GM11168 (cell line): ENCODE data around the gene PCBD2.
"Not testable (repeated sequence)": the region's sequence is repeated elsewhere in the genome, so short reads cannot be mapped to it uniquely, and the experiment has no call there.

Experiments
- in situ Hi-C: fragments of 300-500 bp; cut with MboI; formaldehyde crosslinking; loops from one replicate; pipeline ENCODE4 v1.12.0; 2022; ENCODE audit warnings: low sequenced_read_pairs; ENCODE audit not compliant: unreplicated experiment

The PCBD2 gene

DNA sequence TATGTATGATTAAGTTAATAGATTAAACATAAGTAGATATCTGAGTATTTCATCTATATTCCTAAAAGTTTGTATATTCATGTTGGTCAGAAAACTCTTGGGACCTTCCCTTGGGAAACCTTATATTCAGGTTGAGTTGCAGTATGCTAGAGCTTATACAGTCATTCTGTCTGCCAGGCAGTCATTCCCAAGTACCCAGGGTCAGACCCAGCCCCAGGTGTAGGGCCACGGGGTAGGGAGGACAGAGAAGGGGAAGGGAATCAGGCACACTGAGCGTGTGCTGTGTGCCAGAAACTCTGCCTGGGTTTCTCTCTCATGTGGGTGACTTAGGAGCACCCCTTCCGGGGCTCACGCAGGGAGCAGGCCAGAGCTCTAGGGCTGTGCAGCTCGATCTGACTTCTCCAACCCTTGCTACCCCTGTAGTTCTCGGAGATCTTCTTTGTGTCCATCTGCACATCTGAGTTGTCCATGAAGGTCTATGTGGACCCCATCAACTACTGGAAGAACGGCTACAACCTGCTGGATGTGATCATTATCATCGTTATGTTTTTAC, 91.0 kb downstream of the PCBD2 start:
- in situ Hi-C loops = no loop called here

GRCh38 chr5:134997015-134997414, 92.1 kb downstream of the PCBD2 start:
- in situ Hi-C loops = no loop called here

GRCh38 chr5:134998068-134998467, 93.1 kb downstream of the PCBD2 start:
- in situ Hi-C loops = not testable (repeated sequence)

DNA sequence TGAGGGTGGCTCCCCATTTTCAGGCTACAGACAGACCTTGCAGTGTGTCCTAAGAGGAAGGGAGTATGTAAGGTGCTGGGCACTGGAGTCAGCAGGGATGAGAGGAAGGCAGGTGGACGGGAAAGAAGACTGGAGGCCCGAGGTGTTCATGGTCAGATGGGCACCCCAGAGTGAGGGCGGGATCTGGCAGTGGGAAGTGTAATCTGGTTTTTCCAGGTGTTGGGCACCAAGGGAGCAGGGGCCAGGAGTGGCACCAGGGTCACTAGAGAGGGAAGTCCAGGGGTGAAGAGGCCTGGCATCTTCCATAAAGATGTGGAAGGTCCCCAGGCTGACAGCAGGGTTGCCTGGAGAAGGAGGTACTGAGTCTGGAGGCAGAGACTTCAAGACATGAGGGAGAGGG, 99.4 kb downstream of the PCBD2 start:
- in situ Hi-C loops = no loop called here

- in situ Hi-C loops = no loop called here
Measured at GRCh38 chr5:135005076-135005475, 100.1 kb downstream of the PCBD2 start.

DNA sequence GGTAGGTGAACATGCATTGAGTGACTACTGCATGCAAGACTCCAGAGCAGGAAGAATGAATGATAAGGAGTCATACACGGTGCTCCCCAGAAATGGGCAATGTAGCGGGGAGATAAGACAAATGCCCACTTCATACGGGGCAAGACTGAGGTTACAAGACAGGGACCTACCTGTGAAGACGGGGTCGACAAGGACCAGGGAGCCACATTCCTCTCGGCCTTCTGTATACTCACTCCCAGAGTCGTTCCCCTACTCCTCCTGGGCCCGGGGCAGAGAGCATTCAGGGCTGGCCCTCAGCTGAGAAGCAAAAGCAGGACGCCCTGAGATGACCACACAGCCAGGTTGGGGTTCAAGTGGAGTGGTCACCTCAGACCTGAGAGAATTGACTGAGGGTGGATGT, 102.4 kb downstream of the PCBD2 start:
- in situ Hi-C loops = no loop called here

GRCh38 chr5:135007749-135008363, 102.9 kb downstream of the PCBD2 start:
- in situ Hi-C loops = no loop called here

DNA sequence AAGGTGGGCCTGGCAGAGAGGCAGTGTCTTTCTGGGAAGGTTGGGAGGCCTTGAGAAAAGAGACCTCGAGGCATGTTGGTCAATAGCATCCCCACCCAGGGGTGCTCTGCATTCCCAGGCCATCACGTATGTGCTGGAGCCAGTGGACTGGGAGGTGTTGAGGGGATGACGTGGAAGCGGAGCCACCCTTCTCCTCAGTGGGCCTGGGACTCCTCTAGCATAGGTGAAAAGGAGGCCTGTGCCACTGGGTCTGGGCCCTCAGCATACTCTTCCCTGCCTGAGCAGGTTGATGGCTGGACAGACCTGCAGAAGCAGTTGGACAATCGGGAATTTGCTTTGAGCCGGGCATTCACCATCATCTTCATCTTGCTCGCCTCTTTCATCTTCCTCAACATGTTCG, 103.6 kb downstream of the PCBD2 start:
- in situ Hi-C loops = no loop called here

GRCh38 chr5:135008981-135009735, 104.2 kb downstream of the PCBD2 start:
- in situ Hi-C loops = no loop called here

GRCh38 chr5:135009736-135010501, 105.0 kb downstream of the PCBD2 start:
- in situ Hi-C loops = no loop called here

DNA sequence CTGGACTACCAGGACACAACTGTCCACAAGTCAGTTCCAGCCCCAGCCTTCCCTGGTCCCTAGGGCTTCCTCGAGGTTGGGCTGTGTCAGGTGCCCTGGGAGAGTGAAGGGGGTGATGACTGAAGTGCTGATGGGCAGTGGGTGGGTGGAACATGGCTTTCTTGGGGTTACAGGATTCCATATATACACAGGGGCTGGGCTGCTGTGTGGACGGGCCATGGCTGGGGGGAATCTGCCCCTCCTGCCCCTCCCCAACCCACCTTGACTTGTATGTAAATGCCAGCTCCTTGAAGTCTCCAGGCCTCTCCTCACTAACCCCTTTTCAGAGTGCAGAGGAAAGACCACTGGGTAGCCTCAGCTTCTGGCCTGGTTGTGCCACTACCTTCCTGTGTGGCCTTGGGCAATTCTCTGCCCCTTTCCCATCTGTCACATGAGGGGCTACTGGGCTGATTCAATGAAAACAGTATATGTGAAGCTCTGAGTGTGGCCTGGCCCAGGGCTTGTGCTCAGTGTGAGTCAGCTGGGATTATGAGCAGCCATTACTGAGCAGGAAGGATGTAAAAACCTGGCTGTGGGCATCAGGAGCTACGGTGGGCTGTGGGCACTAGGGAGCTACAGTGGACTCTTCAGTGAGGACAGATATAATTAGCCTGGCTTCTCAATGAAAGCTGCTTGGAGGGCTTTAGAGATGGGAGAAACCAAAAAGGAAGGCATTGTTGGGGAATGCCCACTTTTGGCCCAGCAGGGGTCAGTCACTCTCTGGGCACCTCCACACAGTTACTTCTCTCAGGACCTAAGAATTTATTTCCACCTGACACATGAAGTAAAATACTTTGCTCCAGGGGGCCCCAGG, 105.8 kb downstream of the PCBD2 start:
- in situ Hi-C loops = no loop called here

GRCh38 chr5:135011355-135012032, 106.6 kb downstream of the PCBD2 start:
- in situ Hi-C loops = no loop called here

DNA sequence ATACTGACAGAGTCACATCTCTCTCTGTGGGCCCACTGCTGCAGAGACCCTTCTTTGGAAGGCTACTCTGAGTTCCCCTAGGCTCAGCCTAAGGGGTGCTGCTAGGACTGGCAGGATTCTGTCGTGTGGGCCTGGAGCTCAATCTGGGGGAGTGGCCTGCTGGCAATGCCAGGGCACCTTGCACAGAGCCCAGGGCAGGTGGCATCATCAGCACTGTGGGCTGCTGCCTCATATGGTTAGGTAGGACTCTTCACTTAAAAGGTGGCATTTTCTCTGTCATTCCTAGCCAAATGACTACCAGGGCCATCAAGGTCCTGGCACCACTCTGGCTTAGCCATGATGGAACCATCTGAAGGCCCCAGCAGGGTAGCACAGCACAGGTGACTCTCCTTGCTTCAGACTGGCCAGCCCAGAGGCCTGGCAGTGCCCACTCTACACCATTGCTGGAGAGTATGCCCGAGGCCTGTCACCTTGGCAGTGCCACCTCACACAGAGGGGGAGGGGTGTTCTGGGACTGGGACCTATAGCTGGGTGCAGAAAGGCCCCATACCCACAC, 107.2 kb downstream of the PCBD2 start:
- in situ Hi-C loops = no loop called here
